ENCODE results near the gene RPS24. TPM values are rescaled to one million over a fixed set of nuclear protein-coding genes. Genes with fewer than 3 reads are reported as not detected.
A peak's percentile ranks its signal among the peaks of the same experiment; 100 is the strongest.

RPS24 gene
- total and polyA plus RNA-seq, 9 of the 15 experiments (the other 6 are each of a cell fraction or from before 2014, with no cell fraction given): 1,947 to 7,307 (median 5,944) TPM

GRCh38 chr10:78028438-78029268 is 5.0 kb upstream of the RPS24 start (continued):
- 0 out of 2 replicates have a peak, but pooled peaks have one; percentile 56 for TF ChIP-seq MED1 (CRISPR knock-in tag; IDR thresholded peaks at IDR 0.05; ENCODE audit: borderline replicate concordance)
- peak; percentile 57; the same call in 1 of the 2 replicates for TF ChIP-seq ZNF263 (CRISPR knock-in tag; IDR thresholded peaks at IDR 0.05; ENCODE audit: borderline replicate concordance)
- no peak for TF ChIP-seq ZBTB1 (CRISPR knock-in tag; IDR thresholded peaks at IDR 0.05; ENCODE audit: borderline replicate concordance, low read depth)
- 0 out of 2 replicates have a peak, but pooled peaks have one; percentile 5 for TF ChIP-seq SMC3 (conservative IDR thresholded peaks at IDR 0.05; ENCODE audit: insufficient read depth, low read depth, low read length)
- TF ChIP-seq TEAD4 (IDR thresholded peaks at IDR 0.05; ENCODE audit: low read length): no peak
- no peak for TF ChIP-seq TEAD4 (CRISPR knock-in tag; IDR thresholded peaks at IDR 0.05; ENCODE audit: borderline replicate concordance)
- peak; percentile 49 for TF ChIP-seq CTCFL (IDR thresholded peaks at IDR 0.05; ENCODE audit: borderline replicate concordance, insufficient read depth, low read depth, low read length, poor library complexity, severe bottlenecking)
- peak; percentile 59 for TF ChIP-seq CHD1 (IDR thresholded peaks at IDR 0.05; ENCODE audit: low read length)
- 0 out of 2 replicates have a peak, but pooled peaks have one; percentile 21 for TF ChIP-seq TRIM25 (IDR thresholded peaks at IDR 0.05; ENCODE audit: borderline replicate concordance)
- no peak for TF ChIP-seq ZNF184 (CRISPR knock-in tag; IDR thresholded peaks at IDR 0.05)
- peak; percentile 31; the same call in 1 of the 2 replicates for TF ChIP-seq ZNF830 (CRISPR knock-in tag; IDR thresholded peaks at IDR 0.05)
- TF ChIP-seq BCOR (IDR thresholded peaks at IDR 0.05): peak; percentile 53
- no peak for TF ChIP-seq HBP1 (CRISPR knock-in tag; IDR thresholded peaks at IDR 0.05)
- TF ChIP-seq ZNF143 (CRISPR knock-in tag; IDR thresholded peaks at IDR 0.05): 0 out of 2 replicates have a peak, but pooled peaks have one; percentile 22
- 0 out of 4 replicates have a peak, but pooled peaks of 1 of the 2 experiments have one; percentile 10 for TF ChIP-seq RCOR1 (IDR thresholded peaks at IDR 0.05; ENCODE audit: borderline replicate concordance in 1 of 2, low read depth in 2 of 2, low read length in 2 of 2)
- 0 out of 2 replicates have a peak, but pooled peaks have one; percentile 1 for TF ChIP-seq ZNF232 (CRISPR knock-in tag; IDR thresholded peaks at IDR 0.05)

Data from K562 (cell line).